Sigmoid colon (tissue), 4 donors: Measurements from ENCODE around the gene NFS1.
A peak's percentile ranks its signal among the peaks of the same experiment; 100 is the strongest.

Source experiments
- CTCF ChIP-seq, 4 experiments: fragments of 450-650 bp in 3 of 4; fragments of 200-600 bp in 1 of 4; IDR thresholded peaks; one replicate each; pipeline ENCODE4 v1.5.1; 2016 to 2019; ENCODE audit warnings: antibody characterized with exemption in 4 of 4, mild to moderate bottlenecking in 3 of 4, moderate library complexity in 2 of 4
- EP300 ChIP-seq, 4 donors: sonication (generic); formaldehyde crosslinking; IDR thresholded peaks; one replicate each; pipeline ENCODE4 v1.6.1; 2017; ENCODE audit warnings: antibody characterized with exemption in 4 of 4
- POLR2AphosphoS5 ChIP-seq, 4 donors: sonication (generic); formaldehyde crosslinking; IDR thresholded peaks; one replicate each; pipeline ENCODE4 v1.6.1; 2017; ENCODE audit warnings: antibody characterized with exemption in 4 of 4

GRCh38 chr20:35663516-35664465 lies 35.4 kb downstream of the NFS1 start:
- no peak for TF ChIP-seq CTCF (IDR thresholded peaks at IDR 0.05)
- no peak for TF ChIP-seq EP300 (IDR thresholded peaks at IDR 0.05)
- TF ChIP-seq POLR2AphosphoS5 (IDR thresholded peaks at IDR 0.05), result peak in 1 of 4 donors; percentile 8
